H1 (cell line): ENCODE measurements around the gene OR4K15. TPM values are rescaled to one million over a fixed set of nuclear protein-coding genes. Genes with fewer than 3 reads are reported as not detected.

Experiments
- CTCF ChIA-PET: fragments of 300-600 bp; sonication (Branson Sonifier 250); formaldehyde crosslinking; loops from one replicate; lab custom pipeline; 2021; ENCODE audit not compliant: partially characterized antibody; lab: Charles Lee
- POLR2A ChIA-PET: fragments of 300-600 bp; sonication (Branson Sonifier 250); formaldehyde crosslinking; loops from one replicate; lab custom pipeline; 2021; ENCODE audit warnings: inconsistent platforms; ENCODE audit not compliant: partially characterized antibody; lab: Charles Lee
- DNase-seq, 2 experiments: peaks; one replicate each; pipeline versions ENCODE4 v3.0.0 to v3.0.0-alpha.2; 2010 to 2022; ENCODE audit warnings: low spot score in 2 of 2, low read depth in 1 of 2, mixed read lengths in 1 of 2
- FAIRE-seq: peaks from 2 replicates; lab custom pipeline; 2011; peaks lifted over from hg19 to GRCh38; lab: Jason Lieb, UNC
- H2AFZ ChIP-seq: 2 replicates; pipeline ENCODE4 v1.8.1; 2012; ENCODE audit warnings: low read length, inconsistent platforms
- H2AK5ac ChIP-seq: 2 replicates; pipeline ENCODE4 v1.6.1; 2013; ENCODE audit warnings: low read depth, low read length
- H2BK120ac ChIP-seq: replicated peaks from 2 replicates; pipeline ENCODE3; 2013; ENCODE audit warnings: low read depth, low read length, inconsistent platforms
- H2BK12ac ChIP-seq: 2 replicates; pipeline ENCODE4 v1.6.1; 2013; ENCODE audit warnings: low read depth, low read length
- H2BK15ac ChIP-seq: 2 replicates; pipeline ENCODE4 v1.6.1; 2013; ENCODE audit warnings: low read length
- H2BK20ac ChIP-seq: 2 replicates; pipeline ENCODE4 v1.6.1; 2013; ENCODE audit warnings: low read length
- H2BK5ac ChIP-seq: 2 replicates; pipeline ENCODE4 v1.6.1; 2013; ENCODE audit warnings: low read depth, low read length
- H3K14ac ChIP-seq: 2 replicates; pipeline ENCODE4 v1.6.1; 2013; ENCODE audit warnings: inconsistent platforms; ENCODE audit not compliant: insufficient read length
- H3K18ac ChIP-seq: 2 replicates; pipeline ENCODE4 v1.6.1; 2013; ENCODE audit warnings: low read length; ENCODE audit errors: extremely low read depth
- H3K23ac ChIP-seq: 2 replicates; pipeline ENCODE4 v1.6.1; 2013; ENCODE audit warnings: inconsistent platforms; ENCODE audit not compliant: insufficient read length
- H3K23me2 ChIP-seq: 2 replicates; pipeline ENCODE4 v1.6.1; 2013; ENCODE audit warnings: low read depth, low read length
- H3K27ac ChIP-seq: 2 replicates; pipeline ENCODE4 v1.6.1; 2011; ENCODE audit warnings: low read depth, low read length, inconsistent platforms
- H3K27me3 ChIP-seq, 4 experiments: replicated peaks in 1 of 4; 1 replicate in 1 of 4; 2 replicates in 3 of 4; pipeline versions ENCODE4 v1.6.1 to v1.8.1; 2011 to 2013; ENCODE audit warnings: low read length in 3 of 4, mild to moderate bottlenecking in 3 of 4, inconsistent platforms in 2 of 4, mixed read lengths in 2 of 4, moderate library complexity in 1 of 4; ENCODE audit not compliant: control insufficient read depth in 3 of 4, insufficient read depth in 3 of 4; ENCODE audit errors: extremely low read depth in 1 of 4
- H3K36me3 ChIP-seq, 4 experiments: 2 replicates each; pipeline versions ENCODE4 v1.6.1 to v1.8.1; 2011 to 2013; ENCODE audit warnings: mild to moderate bottlenecking in 4 of 4, low read length in 3 of 4, moderate library complexity in 2 of 4, control low read depth in 1 of 4, inconsistent platforms in 1 of 4; ENCODE audit not compliant: insufficient read depth in 4 of 4, control insufficient read depth in 2 of 4
- H3K4ac ChIP-seq: replicated peaks from 2 replicates; pipeline ENCODE3; 2013; ENCODE audit warnings: low read length, low read depth, mixed read lengths, inconsistent platforms; ENCODE audit not compliant: insufficient read length
- H3K4me1 ChIP-seq, 4 experiments: replicated peaks in 1 of 4; 1 replicate in 1 of 4; 2 replicates in 3 of 4; pipeline versions ENCODE4 v1.6.1 to v1.8.1; 2011 to 2013; ENCODE audit warnings: low read length in 3 of 4, inconsistent platforms in 2 of 4, mixed read lengths in 1 of 4; ENCODE audit not compliant: insufficient read depth in 4 of 4, control insufficient read depth in 3 of 4
- H3K4me2 ChIP-seq, 2 experiments: 2 replicates each; pipeline versions ENCODE4 v1.6.1 to v1.8.1; 2011 to 2013; ENCODE audit warnings: low read depth in 2 of 2, low read length in 2 of 2, control low read depth in 1 of 2, inconsistent platforms in 1 of 2, mild to moderate bottlenecking in 1 of 2; ENCODE audit not compliant: insufficient read depth in 1 of 2
- H3K4me3 ChIP-seq, 4 experiments: fragments of 200-600, 300-600 bp in 1 of 4; sonication (generic), shearing (Covaris generic), sonication (Bioruptor Twin) in 1 of 4; 2 replicates each; pipeline versions ENCODE4 v1.5.1 to v1.8.1; 2011 to 2016; ENCODE audit warnings: low read length in 4 of 4, low read depth in 3 of 4, control low read depth in 2 of 4, inconsistent platforms in 2 of 4, mild to moderate bottlenecking in 2 of 4, mixed read lengths in 1 of 4, moderate library complexity in 1 of 4; ENCODE audit not compliant: insufficient read depth in 2 of 4; ENCODE audit errors: extremely low read depth in 1 of 4
- H3K56ac ChIP-seq: replicated peaks from 2 replicates; pipeline ENCODE3; 2013; ENCODE audit warnings: low read depth, mild to moderate bottlenecking, mixed read lengths, low read length, inconsistent platforms; ENCODE audit not compliant: insufficient read length
- H3K79me1 ChIP-seq: 2 replicates; pipeline ENCODE4 v1.6.1; 2013; ENCODE audit warnings: low read depth, low read length, control low read depth
- H3K79me2 ChIP-seq, 2 experiments: 2 replicates each; pipeline versions ENCODE4 v1.6.1 to v1.8.1; 2012 to 2013; ENCODE audit warnings: low read length in 2 of 2, mild to moderate bottlenecking in 2 of 2, inconsistent platforms in 1 of 2; ENCODE audit not compliant: insufficient read depth in 2 of 2, control insufficient read depth in 1 of 2
- H3K9ac ChIP-seq, 4 experiments: replicated peaks in 1 of 4; 1 replicate in 1 of 4; 2 replicates in 3 of 4; pipeline versions ENCODE4 v1.6.1 to v1.8.1; 2011 to 2013; ENCODE audit warnings: low read depth in 3 of 4, low read length in 3 of 4, control low read depth in 2 of 4, mild to moderate bottlenecking in 2 of 4, moderate library complexity in 2 of 4, inconsistent platforms in 1 of 4; ENCODE audit errors: extremely low read depth in 1 of 4
- H3K9me3 ChIP-seq, 2 experiments: 2 replicates each; pipeline versions ENCODE4 v1.6.1 to v1.8.1; 2012 to 2013; ENCODE audit warnings: mild to moderate bottlenecking in 2 of 2, moderate library complexity in 2 of 2, control low read depth in 1 of 2, inconsistent platforms in 1 of 2, low read depth in 1 of 2, low read length in 1 of 2, mixed read lengths in 1 of 2; ENCODE audit not compliant: insufficient read depth in 2 of 2
- H4K20me1 ChIP-seq, 2 experiments: replicated peaks in 1 of 2; 2 replicates each; pipeline versions ENCODE3 to v1.8.1; 2011 to 2013; ENCODE audit warnings: inconsistent platforms in 2 of 2, low read length in 2 of 2, mild to moderate bottlenecking in 1 of 2; ENCODE audit not compliant: insufficient read depth in 2 of 2, control insufficient read depth in 1 of 2
- H4K5ac ChIP-seq: 2 replicates; pipeline ENCODE4 v1.6.1; 2013; ENCODE audit warnings: low read length, low read depth, mixed read lengths, inconsistent platforms; ENCODE audit not compliant: insufficient read length
- H4K8ac ChIP-seq: 2 replicates; pipeline ENCODE4 v1.8.0; 2013; ENCODE audit warnings: mild to moderate bottlenecking, moderate library complexity, low read length, inconsistent platforms; ENCODE audit not compliant: insufficient read depth; ENCODE audit errors: extremely low read depth
- H4K91ac ChIP-seq: replicated peaks from 2 replicates; pipeline ENCODE3; 2013; ENCODE audit warnings: low read length, mixed read lengths, inconsistent platforms; ENCODE audit not compliant: insufficient read length
- CTBP2 ChIP-seq: IDR thresholded peaks from 2 replicates; pipeline ENCODE4 v1.7.0; 2011; ENCODE audit warnings: borderline replicate concordance, mild to moderate bottlenecking, moderate library complexity, mixed read lengths, low read length; ENCODE audit not compliant: insufficient read depth, insufficient read length
- KDM4A ChIP-seq: IDR thresholded peaks from one replicate; pipeline ENCODE4 v1.7.1; 2012; ENCODE audit warnings: low read depth, mild to moderate bottlenecking, moderate library complexity, low read length, inconsistent platforms; ENCODE audit not compliant: severe bottlenecking
- POLR2AphosphoS5 ChIP-seq: IDR thresholded peaks from 2 replicates; pipeline ENCODE4 v1.6.1; 2011; ENCODE audit warnings: low read depth, low read length
- SP2 ChIP-seq: IDR thresholded peaks from 2 replicates; pipeline ENCODE4 v1.6.1; 2012; ENCODE audit warnings: mild to moderate bottlenecking, low read length, inconsistent platforms
- WGBS, 2 experiments: shearing (Covaris generic) in 1 of 2; methylation state at CpG; one replicate each; pipeline versions ENCODE4 v1.1.6 to v1.1.7; 2013 to 2015; ENCODE audit warnings: low lambda C conversion rate in 2 of 2, mixed read lengths in 2 of 2, inconsistent platforms in 1 of 2, low coverage in 1 of 2, missing lambda C conversion rate in 1 of 2; ENCODE audit not compliant: insufficient replicate concordance in 2 of 2, insufficient coverage in 1 of 2, insufficient read length in 1 of 2; ENCODE audit errors: extremely low coverage in 1 of 2, missing lambda C conversion rate in 1 of 2; 5-methylcytosine and 5-hydroxymethylcytosine counted together
- polyA plus RNA-seq, 7 experiments: library from polyadenylated mRNA; depleted of rRNA in 3 of 7; stranded (reverse) in 5 of 7; unstranded in 2 of 7; fragments of >200 nt in 5 of 7; fragments of 200-250 nt in 2 of 7; gene quantifications; 1 replicate in 5 of 7; 2 replicates in 1 of 7; 4 replicates in 1 of 7; pipeline versions ENCODE4 v1.2.1 to v1.2.3, GENCODE V29; 2011 to 2013; ENCODE audit warnings: missing spikeins in 2 of 7, mixed read lengths in 2 of 7
- total RNA-seq: library from RNA; stranded (reverse); fragmentation: NEBNext Ultra II Directional; extraction: Animal tissue kit (Norgen Biotek cat#: 25700); gene quantifications from 2 replicates; pipeline ENCODE4 v1.2.1, GENCODE V29; 2021

Gene OR4K15
- total and polyA plus RNA-seq, 2 of the 8 experiments (the other 6 are each of a cell fraction or from before 2014, with no cell fraction given) = not detected

- TF ChIP-seq CTBP2 (no peak), KDM4A (no peak), POLR2AphosphoS5 (no peak), SP2 (no peak)
- Histone ChIP-seq H3K4ac (no peak overlapping the region), H3K9me3 (peaks cover 46 to 56% of the 10 kb centered on the region in 2 experiments), H3K4me2 (no peak overlapping the region), H2BK5ac (no peak overlapping the region), H3K14ac (no peak overlapping the region), H2BK15ac (no peak overlapping the region), H4K20me1 (no peaks in the 10 kb centered on the region), H2AK5ac (no peak overlapping the region), H3K27ac (no peak overlapping the region), H2BK12ac (no peak overlapping the region), H3K9ac (no peak overlapping the region), H2BK120ac (no peak overlapping the region), H4K8ac (no peak overlapping the region), H3K4me1 (no peaks in the 10 kb centered on the region), H4K5ac (no peak overlapping the region), H2BK20ac (no peak overlapping the region), H3K4me3 (no peak overlapping the region), H2AFZ (no peak overlapping the region), H3K79me2 (no peaks in the 10 kb centered on the region), H3K36me3 (no peaks in the 10 kb centered on the region), H3K56ac (no peak overlapping the region), H3K23me2 (no peaks in the 10 kb centered on the region), H4K91ac (no peak overlapping the region), H3K27me3 (no peaks in the 10 kb centered on the region), H3K79me1 (no peaks in the 10 kb centered on the region), H3K23ac (no peak overlapping the region), H3K18ac (no peak overlapping the region)
- WGBS, 2 experiments = 45% methylated on average over 2 of the region's 2 CpGs; no CpG with 5 or more reads in 1 of the 2 experiments
- no peak for DNase-seq
- ChIA-PET POLR2A (no interaction called here), CTCF (no interaction called here)
- FAIRE-seq = no peak
Observed at GRCh38 chr14:19993438-19993837, 18.0 kb downstream of the OR4K15 start.
